Vagina (tissue), 2 donors: ENCODE results near the gene ARL10. TPM values are rescaled to one million over a fixed set of nuclear protein-coding genes. Genes with fewer than 3 reads are reported as not detected.

ENCODE experiments used
- DNase-seq, 2 donors: peaks; one replicate each; pipeline ENCODE4 v3.0.0-alpha.2; 2017; ENCODE audit errors: extremely low spot score in 2 of 2
- H3K27ac ChIP-seq: fragments of 200-600 bp; sonication (generic); one replicate; pipeline ENCODE4 v1.5.1; 2019
- H3K27me3 ChIP-seq: fragments of 200-600 bp; sonication (generic); one replicate; pipeline ENCODE4 v1.5.1; 2019
- H3K36me3 ChIP-seq, 2 donors: fragments of 200-600 bp; sonication (generic); one replicate each; pipeline ENCODE4 v1.5.1; 2017 to 2019
- H3K4me1 ChIP-seq: fragments of 200-600 bp; sonication (generic); one replicate; pipeline ENCODE4 v1.5.1; 2019
- H3K4me3 ChIP-seq, 2 donors: fragments of 200-600 bp; sonication (generic); 1 replicate in 1 of 2; 2 replicates in 1 of 2; pipeline ENCODE4 v1.5.1; 2016 to 2019
- H3K9me3 ChIP-seq: fragments of 200-600 bp; sonication (generic); one replicate; pipeline ENCODE4 v1.5.1; 2019
- POLR2A ChIP-seq, 2 donors: fragments of 450-650 bp; IDR thresholded peaks; one replicate each; pipeline ENCODE4 v1.6.1; 2017; ENCODE audit warnings: antibody characterized with exemption in 2 of 2, mild to moderate bottlenecking in 2 of 2, moderate library complexity in 2 of 2
- POLR2AphosphoS5 ChIP-seq, 2 donors: sonication (generic); formaldehyde crosslinking; IDR thresholded peaks; one replicate each; pipeline ENCODE4 v1.9.0; 2017; ENCODE audit warnings: antibody characterized with exemption in 2 of 2, mild to moderate bottlenecking in 2 of 2, low read depth in 1 of 2; ENCODE audit not compliant: insufficient read depth in 1 of 2
- intact Hi-C: fragments of 100-400 bp; cut with DNase I; formaldehyde crosslinking; loops from one replicate; pipeline ENCODE4 v1.15.1; 2023
- total RNA-seq: library from RNA; depleted of rRNA; stranded (reverse); fragments of >200 nt; gene quantifications from one replicate; pipeline ENCODE4 v1.2.3, GENCODE V29; 2016
- TF ChIP-seq, protein P1 (sequence below), 3 experiments: fragments of 450-650 bp in 2 of 3; fragments of 200-600 bp in 1 of 3; sonication (generic) in 1 of 3; IDR thresholded peaks; one replicate each; pipeline ENCODE4 v1.5.1; 2017 to 2019; ENCODE audit warnings: antibody characterized with exemption in 3 of 3, mild to moderate bottlenecking in 2 of 3, moderate library complexity in 2 of 3

Gene ARL10
- total RNA-seq, 1 donor from 2014 or later = 9.8 TPM

DNA sequence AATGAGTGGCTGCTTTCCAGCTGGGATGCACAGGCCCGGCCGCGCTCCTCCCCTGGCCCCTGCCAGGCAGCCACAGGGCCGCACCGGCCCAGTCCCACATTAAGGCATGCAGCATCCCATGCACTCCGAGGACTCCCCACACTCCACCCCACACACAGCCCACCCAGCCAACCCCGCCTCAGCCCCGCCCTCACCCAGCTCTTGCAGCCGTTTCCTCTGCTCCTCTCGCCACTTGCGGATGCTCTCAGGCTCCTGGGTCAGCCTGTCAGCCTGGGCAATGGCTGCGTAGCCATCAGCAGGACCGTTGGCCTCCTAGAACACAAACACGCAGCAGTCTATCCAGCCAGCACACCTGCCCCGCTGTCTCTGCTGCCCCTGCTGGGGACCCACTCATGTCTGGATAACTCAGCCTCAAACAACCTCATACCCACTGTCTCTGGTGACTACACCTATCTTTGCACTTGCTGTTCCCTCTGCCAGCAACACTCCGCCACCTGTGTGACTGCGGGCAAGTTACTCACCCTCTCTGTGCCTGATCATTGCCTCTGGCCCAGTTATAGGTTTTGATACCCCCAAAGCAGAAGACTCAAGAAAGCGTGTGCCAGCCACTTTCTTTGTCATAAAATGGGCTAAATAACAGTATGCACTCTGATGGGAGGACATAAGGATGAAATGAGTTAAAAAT lies 32.6 kb downstream of the ARL10 start:
- intact Hi-C loops = no loop called here
- TF ChIP-seq POLR2A (IDR thresholded peaks at IDR 0.05) = no peak
- no peak for TF ChIP-seq POLR2AphosphoS5 (IDR thresholded peaks at IDR 0.05; ENCODE audit: insufficient read depth in 1 of 2, low read depth in 1 of 2)
- TF ChIP-seq, protein P1, sequence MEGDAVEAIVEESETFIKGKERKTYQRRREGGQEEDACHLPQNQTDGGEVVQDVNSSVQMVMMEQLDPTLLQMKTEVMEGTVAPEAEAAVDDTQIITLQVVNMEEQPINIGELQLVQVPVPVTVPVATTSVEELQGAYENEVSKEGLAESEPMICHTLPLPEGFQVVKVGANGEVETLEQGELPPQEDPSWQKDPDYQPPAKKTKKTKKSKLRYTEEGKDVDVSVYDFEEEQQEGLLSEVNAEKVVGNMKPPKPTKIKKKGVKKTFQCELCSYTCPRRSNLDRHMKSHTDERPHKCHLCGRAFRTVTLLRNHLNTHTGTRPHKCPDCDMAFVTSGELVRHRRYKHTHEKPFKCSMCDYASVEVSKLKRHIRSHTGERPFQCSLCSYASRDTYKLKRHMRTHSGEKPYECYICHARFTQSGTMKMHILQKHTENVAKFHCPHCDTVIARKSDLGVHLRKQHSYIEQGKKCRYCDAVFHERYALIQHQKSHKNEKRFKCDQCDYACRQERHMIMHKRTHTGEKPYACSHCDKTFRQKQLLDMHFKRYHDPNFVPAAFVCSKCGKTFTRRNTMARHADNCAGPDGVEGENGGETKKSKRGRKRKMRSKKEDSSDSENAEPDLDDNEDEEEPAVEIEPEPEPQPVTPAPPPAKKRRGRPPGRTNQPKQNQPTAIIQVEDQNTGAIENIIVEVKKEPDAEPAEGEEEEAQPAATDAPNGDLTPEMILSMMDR (IDR thresholded peaks at IDR 0.05) = no peak
- H3K36me3 ChIP-seq = peaks cover 0 to 44% of the 10 kb centered on the region in 2 donors
- DNase-seq = no peak
- H3K27me3 ChIP-seq = no peaks in the 10 kb centered on the region
- H3K4me3 ChIP-seq = no peak overlapping the region
- no peak overlapping the region for H3K27ac ChIP-seq
- no peaks in the 10 kb centered on the region for H3K9me3 ChIP-seq
- peaks cover 16% of the 10 kb centered on the region for H3K4me1 ChIP-seq

DNA sequence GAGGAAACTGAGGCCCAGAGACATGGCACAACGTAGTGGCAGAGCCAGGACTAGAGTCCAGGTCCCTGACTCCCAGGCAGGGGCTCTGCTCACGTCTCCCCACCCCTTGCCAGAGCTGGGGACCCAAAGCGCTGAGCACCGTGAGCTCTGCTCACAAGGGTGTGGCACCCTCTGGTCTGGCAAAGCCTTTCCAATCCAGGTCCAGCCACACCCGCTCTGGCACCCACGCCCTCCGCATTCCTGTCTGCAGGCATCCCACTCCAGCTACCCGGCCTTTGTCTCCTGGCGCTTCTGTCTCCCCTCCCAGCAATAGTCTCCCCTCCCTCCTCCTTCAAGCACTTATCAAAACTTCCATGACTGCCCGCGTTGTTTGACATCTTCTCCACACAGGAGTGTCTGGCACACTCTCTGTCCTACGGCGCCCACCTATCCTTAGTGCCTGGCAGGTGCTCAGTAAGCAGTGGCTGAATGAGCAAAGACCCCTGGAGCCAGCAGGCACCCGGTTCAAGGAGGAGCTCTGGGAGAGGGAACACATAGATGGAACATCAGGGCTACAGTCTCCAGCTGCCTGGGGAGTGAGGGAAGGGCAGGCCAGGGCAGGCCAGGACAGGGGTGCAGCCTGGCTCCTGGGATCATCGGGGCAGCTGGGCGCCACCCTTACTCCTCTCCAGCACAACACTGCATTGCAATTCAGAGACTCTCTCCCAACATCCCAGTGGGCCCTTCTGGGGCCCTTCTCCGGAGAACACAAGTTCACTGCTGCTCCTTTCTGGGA lies 35.3 kb downstream of the ARL10 start:
- no peak for DNase-seq
- TF ChIP-seq POLR2AphosphoS5 (IDR thresholded peaks at IDR 0.05; ENCODE audit: insufficient read depth in 1 of 2, low read depth in 1 of 2) (peak in 1 of 2 donors; percentile 18), POLR2A (IDR thresholded peaks at IDR 0.05) (no peak)
- no peaks in the 10 kb centered on the region for H3K27me3 ChIP-seq
- intact Hi-C loops = no loop called here
- peaks cover 0 to 37% of the 10 kb centered on the region in 2 donors for H3K36me3 ChIP-seq
- peaks cover 23% of the 10 kb centered on the region for H3K4me1 ChIP-seq
- no peaks in the 10 kb centered on the region for H3K9me3 ChIP-seq
- no peak overlapping the region for H3K27ac ChIP-seq
- H3K4me3 ChIP-seq = no peak overlapping the region

DNA sequence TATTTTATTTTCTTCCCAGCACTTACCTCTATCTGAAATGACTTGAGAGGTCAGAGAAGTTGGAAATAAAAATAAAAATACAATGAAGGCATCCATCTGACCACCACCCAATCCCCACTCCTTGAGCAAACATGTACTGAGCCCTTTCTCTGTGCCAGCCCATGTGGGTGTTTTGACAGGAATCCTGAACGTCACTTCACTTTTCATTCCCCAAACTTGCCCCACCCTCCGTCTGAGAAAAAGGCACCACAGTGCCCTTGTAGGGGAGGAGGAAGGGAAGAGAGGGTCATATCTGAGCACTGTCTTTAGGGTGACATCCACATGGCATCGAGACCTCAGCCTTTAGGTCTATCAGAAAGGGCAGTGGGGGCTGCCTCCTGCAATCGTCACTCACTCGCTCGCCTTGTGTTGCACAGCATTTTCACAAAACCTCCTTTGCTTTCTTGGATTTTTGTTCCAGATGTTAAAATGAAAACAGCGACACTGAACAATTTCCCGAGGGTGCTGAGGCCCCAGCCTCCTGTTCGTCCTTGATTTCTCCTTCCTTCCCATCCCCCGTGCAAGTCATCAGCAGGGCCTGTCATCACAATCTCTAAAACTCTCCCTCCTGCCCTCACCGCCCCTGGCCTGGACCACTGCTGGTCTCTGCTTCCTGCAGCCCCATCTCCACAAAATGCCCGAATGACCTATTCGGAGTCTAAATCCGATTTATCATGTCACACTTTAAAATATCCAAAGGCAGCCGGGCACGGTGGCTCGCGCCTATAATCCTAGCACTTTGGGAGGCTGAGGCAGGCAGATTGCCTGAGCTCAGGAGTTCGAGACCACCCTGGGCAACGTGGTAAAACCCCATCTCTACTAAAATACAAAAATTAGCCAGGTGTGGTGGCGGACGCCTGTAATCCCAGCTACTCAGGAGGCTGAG lies 36.3 kb downstream of the ARL10 start:
- no peak for DNase-seq
- Histone ChIP-seq H3K4me3 (no peak overlapping the region), H3K27ac (peak overlapping the region; percentile 42), H3K4me1 (peaks cover 27% of the 10 kb centered on the region), H3K9me3 (no peaks in the 10 kb centered on the region), H3K36me3 (peaks cover 0 to 38% of the 10 kb centered on the region in 2 donors), H3K27me3 (no peaks in the 10 kb centered on the region)
- TF ChIP-seq, protein P1 (IDR thresholded peaks at IDR 0.05) = no peak
- no peak for TF ChIP-seq POLR2AphosphoS5 (IDR thresholded peaks at IDR 0.05; ENCODE audit: insufficient read depth in 1 of 2, low read depth in 1 of 2)
- TF ChIP-seq POLR2A (IDR thresholded peaks at IDR 0.05) = no peak
- intact Hi-C loops = no loop called here

DNA sequence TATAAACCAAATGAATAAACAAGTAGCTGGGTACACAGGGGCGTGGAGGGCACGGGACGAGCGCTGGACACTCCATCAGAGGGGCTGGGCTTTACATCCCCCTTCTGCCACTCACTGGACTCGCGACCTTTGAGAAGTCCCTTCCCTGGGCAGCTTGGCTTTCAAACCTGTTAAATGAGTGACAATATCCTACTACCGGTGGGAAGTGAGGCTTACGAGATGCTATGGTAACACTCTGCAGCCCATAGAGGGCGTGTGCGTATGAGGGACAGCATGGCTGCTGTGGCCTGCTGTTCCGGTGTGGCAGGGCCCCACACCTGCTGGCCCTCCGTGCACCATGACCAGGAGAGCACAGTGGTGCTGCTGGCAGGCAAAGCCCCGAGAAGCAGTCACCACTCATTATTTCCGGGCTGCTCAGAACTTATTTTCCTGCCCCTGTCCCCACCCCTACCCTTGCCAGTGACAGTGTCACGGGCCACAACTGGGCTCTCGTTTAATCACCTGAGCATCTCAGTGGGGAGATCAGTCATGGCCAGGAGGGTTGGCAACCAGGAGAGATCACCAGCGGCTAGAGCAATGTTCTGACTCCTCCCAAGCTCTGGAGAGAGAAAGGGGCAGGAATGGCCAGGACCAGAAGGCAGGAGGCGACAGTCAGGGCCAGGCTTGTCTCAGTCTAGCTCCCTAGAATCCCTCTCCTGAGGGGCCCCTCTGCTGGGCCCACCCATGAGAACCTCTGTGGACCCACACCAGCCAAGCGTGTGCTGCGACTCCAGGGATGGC lies 40.6 kb downstream of the ARL10 start:
- no peak for DNase-seq
- TF ChIP-seq, protein P1 (IDR thresholded peaks at IDR 0.05) = no peak
- TF ChIP-seq POLR2AphosphoS5 (IDR thresholded peaks at IDR 0.05; ENCODE audit: insufficient read depth in 1 of 2, low read depth in 1 of 2) = no peak
- TF ChIP-seq POLR2A (IDR thresholded peaks at IDR 0.05) = no peak
- H3K27me3 ChIP-seq = no peaks in the 10 kb centered on the region
- peak overlapping the region; percentile 40 for H3K27ac ChIP-seq
- intact Hi-C loops = no loop called here
- peaks cover 0 to 42% of the 10 kb centered on the region in 2 donors for H3K36me3 ChIP-seq
- H3K4me1 ChIP-seq = peaks cover 60% of the 10 kb centered on the region
- H3K9me3 ChIP-seq = no peaks in the 10 kb centered on the region
- no peak overlapping the region for H3K4me3 ChIP-seq
